ENCODE measurements around the gene ARL6.
"Not testable (repeated sequence)": the region's sequence is repeated elsewhere in the genome, so short reads cannot be mapped to it uniquely, and the experiment has no call there.

ARL6 gene

DNA sequence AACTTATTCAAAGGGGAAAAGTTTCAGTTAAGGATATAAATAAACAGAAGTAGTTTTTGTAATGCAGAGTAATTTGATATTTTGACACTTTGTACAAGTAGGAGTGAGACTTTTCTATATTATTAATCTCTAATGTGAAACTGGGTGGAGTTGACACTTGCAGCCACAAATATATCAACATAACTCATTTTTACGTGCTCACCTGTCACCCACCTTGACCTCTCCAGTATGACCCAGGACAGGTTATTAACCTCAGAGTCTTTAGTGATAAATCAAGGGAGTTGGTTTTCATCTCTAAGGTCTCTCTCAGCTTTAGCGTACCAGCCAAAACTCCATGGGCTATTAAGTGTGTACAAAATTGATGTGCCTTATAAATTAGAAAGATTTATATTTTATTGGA is 64.6 kb downstream of the ARL6 start:
- FAIRE-seq = no peak
- no peak for DNase-seq (ENCODE audit: insufficient read length, low spot score)
- no peak for TF ChIP-seq SPI1 (IDR thresholded peaks at IDR 0.05; ENCODE audit: low read depth, low read length)
- no peak for TF ChIP-seq POLR2AphosphoS5 (IDR thresholded peaks at IDR 0.05; ENCODE audit: low read depth, low read length)
- no peak for TF ChIP-seq POU2F2 (IDR thresholded peaks at IDR 0.05; ENCODE audit: low read depth, low read length)

- TF ChIP-seq TAF1 (IDR thresholded peaks at IDR 0.05; ENCODE audit: low read depth, low read length) (no peak), POLR2AphosphoS5 (IDR thresholded peaks at IDR 0.05; ENCODE audit: low read depth, low read length) (no peak), POLR2A (IDR thresholded peaks at IDR 0.05; ENCODE audit: low read depth, low read length) (no peak), POU2F2 (IDR thresholded peaks at IDR 0.05; ENCODE audit: low read depth, low read length) (no peak), PAX5 (IDR thresholded peaks at IDR 0.05; ENCODE audit: insufficient read depth, low read length, severe bottlenecking) (no peak), SPI1 (IDR thresholded peaks at IDR 0.05; ENCODE audit: low read depth, low read length) (no peak)
- FAIRE-seq = no peak
- DNase-seq (ENCODE audit: insufficient read length, low spot score) = no peak
Observed at GRCh38 chr3:97830638-97831037, 66.1 kb downstream of the ARL6 start.

DNA sequence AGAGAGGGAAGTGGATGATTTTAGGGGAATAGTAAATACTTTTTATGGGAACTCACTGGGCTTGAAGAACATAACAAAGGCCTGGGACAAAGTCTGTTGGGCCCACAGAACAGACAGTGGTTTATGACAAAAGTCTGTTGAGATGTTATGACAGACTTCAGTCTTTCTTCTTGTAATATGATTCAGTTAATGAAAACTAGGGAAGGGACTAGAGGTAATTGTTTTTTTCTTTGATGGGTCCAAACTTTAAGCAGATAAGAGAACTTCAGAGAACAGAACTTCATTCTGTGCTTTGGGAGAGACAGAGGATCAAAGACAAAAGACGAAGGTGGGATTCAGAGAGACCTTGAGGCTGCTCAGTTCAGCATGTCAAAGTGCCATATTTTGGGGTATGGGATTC is 66.6 kb downstream of the ARL6 start:
- TF ChIP-seq TAF1 (IDR thresholded peaks at IDR 0.05; ENCODE audit: low read depth, low read length) (no peak), POLR2AphosphoS5 (IDR thresholded peaks at IDR 0.05; ENCODE audit: low read depth, low read length) (no peak), SPI1 (IDR thresholded peaks at IDR 0.05; ENCODE audit: low read depth, low read length) (no peak), POLR2A (IDR thresholded peaks at IDR 0.05; ENCODE audit: low read depth, low read length) (no peak), PAX5 (IDR thresholded peaks at IDR 0.05; ENCODE audit: insufficient read depth, low read length, severe bottlenecking) (no peak), POU2F2 (IDR thresholded peaks at IDR 0.05; ENCODE audit: low read depth, low read length) (no peak)
- FAIRE-seq (no peak), DNase-seq (ENCODE audit: insufficient read length, low spot score) (no peak)

DNA sequence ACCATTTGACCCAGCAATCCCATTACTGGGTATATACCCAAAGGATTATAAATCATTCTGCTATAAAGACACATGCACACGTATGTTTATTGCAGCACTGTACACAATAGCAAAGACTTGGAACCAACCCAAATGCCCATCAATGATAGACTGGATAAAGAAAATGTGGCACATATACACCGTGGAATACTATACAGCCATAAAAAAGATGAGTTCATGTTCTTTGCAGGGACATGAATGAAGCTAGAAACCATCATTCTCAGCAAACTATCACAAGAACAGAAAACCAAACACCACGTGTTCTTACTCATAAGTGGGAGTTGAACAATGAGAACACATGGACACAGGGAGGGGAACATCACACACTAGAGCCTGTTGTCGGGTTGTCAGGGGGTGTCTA is 68.6 kb downstream of the ARL6 start:
- DNase-seq (ENCODE audit: insufficient read length, low spot score); FAIRE-seq: not testable (repeated sequence)

DNA sequence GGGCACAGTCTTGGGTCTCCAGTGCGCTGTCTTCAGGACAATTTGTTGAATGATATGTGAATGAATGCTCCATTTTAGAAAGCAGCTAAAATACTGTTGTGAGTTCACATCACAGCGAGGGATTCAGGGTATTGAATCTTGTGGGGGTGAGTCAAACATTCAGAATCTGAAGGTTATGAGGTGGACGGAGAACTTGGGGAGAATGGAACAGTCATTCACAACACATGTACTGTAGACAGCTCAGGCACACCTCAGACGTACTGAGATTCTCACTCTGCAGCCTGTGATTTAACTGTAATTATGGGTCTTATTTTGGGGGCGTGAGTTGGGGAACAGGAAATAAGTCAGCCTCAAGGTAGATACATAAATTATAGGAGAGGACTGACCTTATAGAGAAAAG is 71.2 kb downstream of the ARL6 start:
- no peak for FAIRE-seq
- no peak for TF ChIP-seq SPI1 (IDR thresholded peaks at IDR 0.05; ENCODE audit: low read depth, low read length)
- TF ChIP-seq POU2F2 (IDR thresholded peaks at IDR 0.05; ENCODE audit: low read depth, low read length) = no peak
- no peak for TF ChIP-seq POLR2A (IDR thresholded peaks at IDR 0.05; ENCODE audit: low read depth, low read length)
- TF ChIP-seq TAF1 (IDR thresholded peaks at IDR 0.05; ENCODE audit: low read depth, low read length) = no peak
- TF ChIP-seq PAX5 (IDR thresholded peaks at IDR 0.05; ENCODE audit: insufficient read depth, low read length, severe bottlenecking) = no peak
- no peak for TF ChIP-seq POLR2AphosphoS5 (IDR thresholded peaks at IDR 0.05; ENCODE audit: low read depth, low read length)
- no peak for DNase-seq (ENCODE audit: insufficient read length, low spot score)

- DNase-seq (ENCODE audit: insufficient read length, low spot score) (no peak), FAIRE-seq (no peak)
- TF ChIP-seq POU2F2 (IDR thresholded peaks at IDR 0.05; ENCODE audit: low read depth, low read length) = no peak
Observed at GRCh38 chr3:97838393-97838792, 73.8 kb downstream of the ARL6 start.

DNA sequence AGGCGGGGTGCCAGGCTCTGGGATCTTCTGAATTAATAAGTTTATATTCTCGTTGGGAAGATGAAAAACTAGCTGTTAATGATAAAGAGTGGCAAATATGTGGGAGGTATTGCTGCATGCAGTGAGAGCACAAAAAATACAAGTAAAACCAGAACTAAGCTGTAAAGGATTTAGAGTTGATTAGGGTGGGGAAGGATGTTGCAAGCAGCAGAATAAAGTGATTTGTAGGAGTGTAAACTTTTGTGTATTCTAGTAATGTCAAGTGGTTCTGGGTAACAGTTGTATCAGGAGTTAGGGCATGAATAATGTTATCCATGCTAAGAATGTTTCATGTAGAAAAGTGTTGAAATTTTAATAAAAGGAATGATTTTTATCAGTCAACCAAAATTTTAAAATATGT is 75.4 kb downstream of the ARL6 start:
- no peak for DNase-seq (ENCODE audit: insufficient read length, low spot score)
- FAIRE-seq = no peak
- no peak for TF ChIP-seq POLR2A (IDR thresholded peaks at IDR 0.05; ENCODE audit: low read depth, low read length)
- TF ChIP-seq PAX5 (IDR thresholded peaks at IDR 0.05; ENCODE audit: insufficient read depth, low read length, severe bottlenecking) = no peak
- no peak for TF ChIP-seq POLR2AphosphoS5 (IDR thresholded peaks at IDR 0.05; ENCODE audit: low read depth, low read length)
- no peak for TF ChIP-seq SPI1 (IDR thresholded peaks at IDR 0.05; ENCODE audit: low read depth, low read length)
- TF ChIP-seq POU2F2 (IDR thresholded peaks at IDR 0.05; ENCODE audit: low read depth, low read length) = no peak
- TF ChIP-seq TAF1 (IDR thresholded peaks at IDR 0.05; ENCODE audit: low read depth, low read length) = no peak

DNA sequence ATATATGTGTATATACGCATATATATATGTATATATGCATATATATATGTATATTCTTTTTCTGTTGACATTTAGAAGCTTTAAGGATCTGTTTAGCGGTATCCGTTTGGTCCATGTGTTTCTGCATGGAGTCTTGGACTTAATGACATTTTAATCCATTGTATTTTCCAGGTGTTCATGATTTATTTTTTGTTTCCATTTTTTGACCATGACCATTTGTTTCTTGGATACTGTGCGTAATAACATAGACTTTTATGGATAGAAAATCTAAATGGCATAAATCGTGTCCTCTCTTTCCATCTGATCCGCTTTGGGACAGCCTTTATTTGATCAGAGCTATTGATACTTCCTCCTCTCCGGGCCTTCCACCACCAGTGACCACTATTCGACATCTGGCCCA is 76.7 kb downstream of the ARL6 start:
- FAIRE-seq (no peak), DNase-seq (ENCODE audit: insufficient read length, low spot score) (no peak)
- TF ChIP-seq POLR2AphosphoS5 (IDR thresholded peaks at IDR 0.05; ENCODE audit: low read depth, low read length) = no peak
- TF ChIP-seq POLR2A (IDR thresholded peaks at IDR 0.05; ENCODE audit: low read depth, low read length) = no peak
- no peak for TF ChIP-seq PAX5 (IDR thresholded peaks at IDR 0.05; ENCODE audit: insufficient read depth, low read length, severe bottlenecking)
- no peak for TF ChIP-seq SPI1 (IDR thresholded peaks at IDR 0.05; ENCODE audit: low read depth, low read length)
- TF ChIP-seq POU2F2 (IDR thresholded peaks at IDR 0.05; ENCODE audit: low read depth, low read length) = no peak
- TF ChIP-seq TAF1 (IDR thresholded peaks at IDR 0.05; ENCODE audit: low read depth, low read length) = no peak

GRCh38 chr3:97841956-97842355 is 77.4 kb downstream of the ARL6 start:
- no peak for DNase-seq (ENCODE audit: insufficient read length, low spot score)
- no peak for FAIRE-seq
- TF ChIP-seq SPI1 (IDR thresholded peaks at IDR 0.05; ENCODE audit: low read depth, low read length) (no peak), POLR2AphosphoS5 (IDR thresholded peaks at IDR 0.05; ENCODE audit: low read depth, low read length) (no peak), PAX5 (IDR thresholded peaks at IDR 0.05; ENCODE audit: insufficient read depth, low read length, severe bottlenecking) (no peak), POLR2A (IDR thresholded peaks at IDR 0.05; ENCODE audit: low read depth, low read length) (no peak), POU2F2 (IDR thresholded peaks at IDR 0.05; ENCODE audit: low read depth, low read length) (no peak), TAF1 (IDR thresholded peaks at IDR 0.05; ENCODE audit: low read depth, low read length) (no peak)

DNA sequence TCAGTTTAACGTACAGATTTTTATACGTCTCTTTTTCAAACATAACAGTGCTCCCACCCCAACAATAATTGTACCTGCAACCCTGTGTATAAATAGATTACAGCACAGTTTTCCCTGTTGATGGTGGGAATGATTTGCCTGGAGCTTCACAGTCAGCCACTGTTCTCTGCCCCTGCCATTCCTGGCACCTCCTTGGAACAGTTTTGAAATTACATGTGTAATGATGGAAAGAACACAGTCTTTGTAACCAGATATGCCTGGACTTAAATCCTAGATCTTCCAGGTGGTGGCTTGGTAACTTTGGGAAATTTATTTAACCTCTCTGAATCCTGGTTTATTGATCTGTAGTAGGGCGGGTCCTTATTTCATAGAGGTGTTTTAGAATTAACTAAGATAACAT is 84.2 kb downstream of the ARL6 start:
- no peak for DNase-seq (ENCODE audit: insufficient read length, low spot score)
- TF ChIP-seq POLR2A (IDR thresholded peaks at IDR 0.05; ENCODE audit: low read depth, low read length) (no peak), POU2F2 (IDR thresholded peaks at IDR 0.05; ENCODE audit: low read depth, low read length) (no peak), TAF1 (IDR thresholded peaks at IDR 0.05; ENCODE audit: low read depth, low read length) (no peak), SPI1 (IDR thresholded peaks at IDR 0.05; ENCODE audit: low read depth, low read length) (no peak), POLR2AphosphoS5 (IDR thresholded peaks at IDR 0.05; ENCODE audit: low read depth, low read length) (no peak), PAX5 (IDR thresholded peaks at IDR 0.05; ENCODE audit: insufficient read depth, low read length, severe bottlenecking) (no peak)
- FAIRE-seq = no peak
